ENCODE measurements around the gene ARHGEF38.
"Not testable (repeated sequence)": the region's sequence is repeated elsewhere in the genome, so short reads cannot be mapped to it uniquely, and the experiment has no call there.

Gene ARHGEF38

DNA sequence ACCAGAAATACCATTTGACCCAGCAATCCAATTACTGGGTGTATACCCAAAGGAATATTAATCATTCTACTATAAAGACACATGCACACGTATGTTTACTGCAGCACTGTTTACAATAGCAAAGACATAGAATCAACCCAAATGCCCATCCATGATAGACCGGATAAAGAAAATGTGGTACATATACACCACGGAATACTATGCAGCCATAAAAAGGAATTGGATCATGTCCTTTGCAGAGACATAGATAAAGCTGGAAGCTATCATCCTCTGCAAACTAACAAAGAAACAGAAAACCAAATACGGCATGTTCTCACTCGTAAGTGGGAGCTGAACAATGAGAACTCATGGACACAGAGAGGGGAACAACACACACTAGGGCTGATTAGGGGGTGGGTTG is 57.4 kb downstream of the ARHGEF38 start:
- DNase-seq (ENCODE audit: low read depth), result not testable (repeated sequence)

DNA sequence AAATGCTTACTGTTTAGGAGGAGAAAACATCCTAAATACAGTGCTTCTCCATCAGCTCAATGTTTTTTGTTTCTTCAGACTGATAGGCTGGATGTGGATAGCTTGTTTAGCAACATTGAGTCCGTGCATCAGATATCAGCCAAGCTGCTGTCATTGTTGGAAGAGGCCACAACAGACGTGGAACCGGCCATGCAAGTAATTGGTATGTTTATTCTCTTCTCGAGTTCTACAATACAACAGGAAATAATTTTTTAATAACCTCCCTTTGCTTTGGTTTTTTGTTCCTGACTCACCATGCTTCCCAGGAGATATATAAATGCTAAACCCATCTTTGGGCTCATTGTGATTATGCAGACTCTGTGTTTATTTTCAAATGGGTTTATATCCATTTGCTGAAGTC is 60.9 kb downstream of the ARHGEF38 start:
- DNase-seq (ENCODE audit: low read depth), result no peak

DNA sequence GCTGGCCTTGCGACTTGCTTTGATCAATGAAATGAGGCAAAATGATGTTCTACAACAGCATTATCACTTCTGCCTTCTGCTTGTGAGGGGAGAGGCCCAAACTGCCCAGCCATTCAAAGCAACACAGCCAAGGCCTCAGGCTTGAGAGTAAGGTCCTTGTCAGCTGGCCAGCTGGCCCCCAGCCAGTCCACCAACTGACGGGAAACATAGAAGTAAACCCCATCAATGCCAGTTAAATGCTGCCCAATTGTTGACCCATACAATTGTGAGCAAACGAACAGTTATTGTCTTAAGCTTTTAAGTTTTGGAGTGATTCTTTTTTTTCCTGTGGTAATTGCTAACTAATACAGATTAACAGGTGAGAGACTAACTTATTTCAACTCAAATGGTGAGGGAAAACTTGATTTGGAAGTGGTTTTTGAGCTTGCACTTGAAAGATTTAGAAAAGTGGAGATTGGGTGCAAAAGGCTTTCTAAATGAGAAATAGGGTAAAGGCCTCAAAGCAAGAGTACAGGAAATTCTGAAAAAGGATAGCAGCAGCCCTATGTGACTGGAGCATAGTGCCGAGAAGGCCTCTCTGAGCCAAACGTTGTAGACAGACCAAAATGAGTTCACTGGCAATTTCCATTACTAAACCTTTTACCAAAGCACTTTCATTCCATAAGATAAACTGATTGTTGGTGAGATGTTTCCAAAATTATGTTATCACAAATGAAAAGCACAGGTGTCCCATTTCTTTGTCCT is 66.9 kb downstream of the ARHGEF38 start:
- DNase-seq (ENCODE audit: low read depth), result no peak

DNA sequence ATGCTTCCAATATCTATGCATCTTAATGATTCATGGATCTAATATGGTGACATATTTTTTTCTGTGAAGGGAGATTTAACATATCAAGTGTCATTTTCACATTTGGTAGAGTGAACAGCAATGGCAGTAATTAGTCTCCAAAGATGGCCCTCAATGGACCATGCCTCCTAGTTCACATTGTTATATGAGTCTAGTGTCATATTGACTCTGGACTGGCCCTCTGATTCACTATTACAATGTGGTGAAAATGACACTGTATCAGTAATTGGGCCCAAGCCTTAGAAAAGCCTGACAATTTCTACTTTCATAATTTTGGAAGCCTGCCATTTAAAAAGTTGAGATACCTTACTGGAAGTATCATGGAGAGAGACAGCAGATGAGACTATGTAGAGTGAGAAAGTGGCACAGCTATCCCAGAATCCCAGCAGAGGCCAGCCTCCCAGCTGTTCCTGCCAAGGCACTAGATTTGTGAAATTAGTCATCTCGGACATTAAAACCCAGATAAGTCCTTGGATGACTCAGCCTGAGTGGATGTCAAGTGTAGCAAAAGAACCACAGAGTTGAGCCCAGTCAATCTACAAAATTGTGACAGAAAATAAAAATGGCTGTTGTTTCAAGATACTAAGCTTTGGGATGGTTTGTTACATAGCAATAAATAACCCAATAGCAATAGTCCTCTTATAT is 68.4 kb downstream of the ARHGEF38 start:
- no peak for DNase-seq (ENCODE audit: low read depth)

DNA sequence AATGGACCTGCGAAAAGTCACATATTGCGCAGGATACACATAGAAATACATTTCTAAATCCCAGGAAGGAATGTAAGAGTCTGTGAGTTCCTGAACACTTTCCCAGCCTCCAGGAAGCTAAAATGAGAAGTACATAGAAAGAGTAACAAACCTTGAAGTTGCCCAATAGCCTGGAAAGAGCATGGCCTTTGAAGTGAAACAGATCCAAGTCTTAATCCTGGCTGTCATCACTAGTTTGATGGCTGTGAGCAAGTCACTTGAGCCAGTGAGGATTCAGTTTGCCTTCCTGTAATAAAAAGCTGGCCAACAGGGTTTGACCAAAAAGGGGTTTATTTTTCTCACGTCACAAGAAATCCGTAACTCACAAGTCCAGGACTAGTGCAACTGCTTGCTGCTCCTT is 69.8 kb downstream of the ARHGEF38 start:
- no peak for DNase-seq (ENCODE audit: low read depth)

DNA sequence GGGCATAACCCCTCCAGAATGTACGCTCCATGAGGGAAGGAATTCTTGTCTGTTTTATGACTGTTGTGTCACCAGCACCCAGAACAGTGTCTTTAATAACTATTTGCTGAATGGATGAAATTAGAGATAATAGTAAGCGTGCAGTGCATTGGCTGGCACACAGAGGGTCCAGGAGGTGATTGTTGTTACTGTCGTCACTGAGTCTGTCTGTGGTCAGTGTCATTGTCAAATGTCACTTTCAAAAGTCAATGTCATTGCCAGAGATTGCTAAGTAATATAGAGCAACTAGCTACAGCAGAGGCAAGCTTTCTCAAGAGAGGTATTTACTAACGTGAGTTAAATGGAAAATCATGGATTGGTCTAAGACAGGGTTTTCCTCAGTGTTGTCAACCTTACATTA is 70.7 kb downstream of the ARHGEF38 start:
- no peak for DNase-seq (ENCODE audit: low read depth)

DNA sequence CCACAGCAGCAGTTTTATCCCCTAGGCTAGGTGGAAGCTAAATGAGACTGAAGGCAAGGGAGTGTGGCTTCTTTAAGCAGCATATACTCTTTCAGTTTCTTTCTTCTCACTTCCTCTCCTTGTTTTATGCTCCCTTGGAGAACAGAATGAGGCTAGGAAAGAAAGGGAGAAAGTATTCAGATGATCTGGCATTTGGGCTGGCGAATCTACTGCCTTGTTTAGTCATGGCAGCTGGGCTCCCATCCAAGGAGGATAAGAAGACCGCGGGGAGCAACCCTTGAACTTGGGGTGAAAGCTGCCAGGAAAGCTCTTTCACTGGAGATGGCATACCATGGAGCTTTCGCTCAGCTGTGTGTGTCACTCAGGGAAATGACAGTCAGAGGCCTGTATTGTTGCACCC is 72.1 kb downstream of the ARHGEF38 start:
- no peak for DNase-seq (ENCODE audit: low read depth)

DNA sequence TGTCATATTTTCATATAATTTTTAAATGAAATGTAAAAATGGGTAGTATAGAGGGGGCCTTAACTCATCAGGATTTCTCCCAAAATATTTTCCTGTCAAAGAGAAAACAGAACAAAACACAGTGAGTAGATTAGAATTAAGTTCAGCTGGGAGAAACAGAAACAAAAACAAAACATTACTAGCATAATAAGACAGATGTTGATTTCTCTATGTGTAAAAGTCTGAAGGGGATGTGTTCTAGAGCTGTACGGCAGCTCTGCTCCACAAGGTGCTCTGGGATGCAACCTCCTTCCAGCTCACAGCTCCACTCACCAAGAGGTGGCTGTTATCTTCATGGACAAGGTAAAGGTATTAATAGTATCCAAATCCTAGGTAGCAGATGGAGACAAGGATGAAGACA is 72.8 kb downstream of the ARHGEF38 start:
- DNase-seq (ENCODE audit: low read depth), result no peak

DNA sequence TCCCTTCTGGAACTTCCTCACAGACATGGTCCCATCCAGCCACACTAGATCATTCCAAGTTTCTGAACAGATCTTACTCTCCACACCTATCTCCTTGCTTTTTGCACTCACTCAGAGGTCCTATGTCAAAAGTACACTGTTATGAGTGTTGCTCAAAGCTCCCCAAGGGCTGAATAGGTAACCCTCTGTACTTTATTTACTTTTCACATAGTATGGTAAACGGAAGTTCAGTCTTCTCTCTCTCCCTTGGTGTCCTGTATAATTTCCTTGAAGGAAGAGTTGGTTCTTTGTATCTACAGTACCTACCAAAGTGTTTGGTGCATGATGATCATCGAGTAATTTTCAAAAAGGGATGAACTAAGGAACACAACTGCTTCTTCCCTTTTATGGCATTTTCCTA is 74.4 kb downstream of the ARHGEF38 start:
- DNase-seq (ENCODE audit: low read depth), result no peak

DNA sequence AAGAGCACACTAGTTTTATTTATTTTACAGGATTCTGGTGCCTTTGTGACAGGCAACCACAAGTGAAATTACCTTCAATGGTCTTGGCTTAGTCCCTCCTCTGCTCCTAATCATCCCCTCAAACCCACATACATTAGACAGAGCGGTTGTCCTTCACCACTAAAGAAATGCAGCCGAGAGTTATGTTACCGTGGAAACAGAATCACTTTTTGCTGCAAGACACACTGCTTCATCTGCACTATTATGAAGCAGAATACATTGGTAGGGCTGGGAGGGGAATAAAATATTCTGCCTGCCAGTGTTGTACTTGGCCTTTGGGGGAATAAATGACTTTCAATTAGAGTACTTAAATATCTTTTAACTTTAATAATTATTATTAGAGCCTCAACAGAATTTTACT is 75.2 kb downstream of the ARHGEF38 start:
- DNase-seq (ENCODE audit: low read depth), result no peak

DNA sequence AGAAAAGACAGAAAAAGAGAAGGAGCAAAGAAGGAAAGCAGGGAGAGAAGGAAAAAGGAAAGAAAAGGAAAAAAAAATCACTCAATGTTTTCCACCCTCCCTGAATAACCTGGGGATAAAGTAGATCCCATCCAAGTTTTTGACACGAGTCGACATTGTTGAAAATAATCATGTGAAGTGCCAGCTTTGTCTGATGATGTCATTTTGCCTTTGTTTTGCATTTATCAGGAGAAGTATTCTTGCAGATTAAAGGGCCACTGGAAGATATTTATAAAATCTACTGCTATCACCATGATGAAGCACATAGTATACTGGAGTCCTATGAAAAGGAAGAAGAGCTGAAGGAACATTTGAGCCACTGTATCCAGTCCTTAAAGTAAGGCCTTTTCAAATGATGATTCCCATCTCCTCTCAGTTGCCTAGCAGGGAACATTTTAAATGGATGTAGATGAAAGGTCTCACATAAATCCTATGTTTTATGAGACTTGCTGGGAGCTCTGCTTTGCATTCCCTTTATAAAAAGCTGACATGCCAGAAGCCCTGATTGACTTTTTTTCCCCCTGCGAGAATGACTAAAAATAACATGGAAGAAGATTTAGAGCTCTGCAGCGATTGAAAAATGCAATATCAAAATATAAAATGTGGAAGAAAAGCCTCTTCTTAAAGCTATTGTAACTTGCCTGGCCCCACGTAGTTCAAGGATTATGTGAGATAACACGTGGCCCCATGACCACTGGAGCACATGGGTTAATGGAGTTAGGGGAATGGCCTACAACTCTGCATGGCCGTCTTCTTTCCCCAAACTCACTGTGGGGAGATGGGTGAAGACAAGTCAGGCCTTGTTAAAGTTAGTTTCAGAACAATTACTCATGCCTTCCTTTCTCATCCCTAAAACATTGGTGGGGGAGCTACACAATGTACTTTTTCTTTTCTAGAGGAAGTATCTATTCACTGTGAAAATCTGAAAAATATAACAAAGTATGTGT is 78.5 kb downstream of the ARHGEF38 start:
- DNase-seq (ENCODE audit: low read depth), result no peak

DNA sequence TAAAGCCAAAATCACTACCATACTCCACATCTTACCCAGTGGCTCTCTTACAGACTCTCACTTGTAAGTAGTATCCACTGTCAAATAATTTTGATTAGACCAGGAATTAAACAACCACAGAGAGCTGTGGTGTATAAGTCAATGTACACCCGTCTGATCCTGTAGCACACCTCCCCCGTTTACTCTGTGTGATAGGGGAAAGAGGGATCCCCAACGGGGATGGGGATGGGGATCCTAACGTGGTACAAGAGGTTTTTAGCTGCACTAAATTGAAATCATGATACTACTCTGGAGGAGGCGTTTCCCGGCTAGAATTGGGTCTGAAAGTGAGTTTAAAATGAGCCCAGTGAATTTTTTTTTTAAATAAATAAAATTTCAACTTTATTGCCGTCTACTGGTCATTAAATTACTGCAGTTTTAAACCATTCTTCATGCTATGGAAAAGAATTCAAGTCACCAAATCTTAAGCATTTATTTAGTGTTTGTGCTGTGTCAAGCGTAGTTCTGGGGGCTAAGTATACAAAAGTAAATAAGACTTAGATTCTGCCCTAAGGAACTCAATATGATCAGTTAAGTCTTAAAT is 79.5 kb downstream of the ARHGEF38 start:
- no peak for DNase-seq (ENCODE audit: low read depth)

DNA sequence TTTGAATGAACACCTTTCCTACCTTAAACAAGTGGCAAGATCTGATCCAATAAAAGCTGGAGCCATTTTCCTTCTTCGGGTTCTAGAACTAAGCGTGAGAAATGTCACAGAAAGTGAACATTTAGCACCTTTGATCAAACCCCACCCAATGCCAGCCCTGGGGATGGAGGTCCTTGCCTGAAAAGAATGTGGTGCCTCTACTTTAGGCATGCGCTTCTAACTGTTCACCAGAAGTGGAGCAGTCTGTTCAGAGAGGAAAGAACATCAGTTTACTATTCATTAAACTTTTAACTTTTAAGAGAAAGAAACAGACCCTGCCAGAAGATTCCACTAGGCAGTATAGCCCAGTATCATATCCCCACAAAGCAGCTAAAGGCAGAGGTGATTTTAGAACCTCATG is 80.2 kb downstream of the ARHGEF38 start:
- no peak for DNase-seq (ENCODE audit: low read depth)

DNA sequence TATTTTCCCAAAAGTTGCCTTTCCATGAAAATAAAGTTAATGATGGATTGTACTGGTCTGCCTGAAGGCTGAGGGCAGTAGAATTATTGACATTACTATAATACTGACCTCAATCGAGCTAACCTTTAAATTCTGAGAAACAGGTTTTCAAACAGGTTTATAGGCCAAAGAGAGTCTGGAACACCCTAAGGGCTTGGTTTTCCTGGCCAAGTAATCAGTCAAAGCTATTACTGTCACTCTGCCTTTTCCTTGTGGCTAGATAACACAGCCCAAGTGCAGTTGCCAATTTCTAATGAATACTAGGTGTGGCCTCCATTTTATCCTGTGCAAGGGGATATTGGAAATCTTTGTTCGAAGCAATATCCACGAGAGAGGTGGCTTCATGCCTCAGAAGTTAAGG is 80.8 kb downstream of the ARHGEF38 start:
- DNase-seq (ENCODE audit: low read depth), result no peak

DNA sequence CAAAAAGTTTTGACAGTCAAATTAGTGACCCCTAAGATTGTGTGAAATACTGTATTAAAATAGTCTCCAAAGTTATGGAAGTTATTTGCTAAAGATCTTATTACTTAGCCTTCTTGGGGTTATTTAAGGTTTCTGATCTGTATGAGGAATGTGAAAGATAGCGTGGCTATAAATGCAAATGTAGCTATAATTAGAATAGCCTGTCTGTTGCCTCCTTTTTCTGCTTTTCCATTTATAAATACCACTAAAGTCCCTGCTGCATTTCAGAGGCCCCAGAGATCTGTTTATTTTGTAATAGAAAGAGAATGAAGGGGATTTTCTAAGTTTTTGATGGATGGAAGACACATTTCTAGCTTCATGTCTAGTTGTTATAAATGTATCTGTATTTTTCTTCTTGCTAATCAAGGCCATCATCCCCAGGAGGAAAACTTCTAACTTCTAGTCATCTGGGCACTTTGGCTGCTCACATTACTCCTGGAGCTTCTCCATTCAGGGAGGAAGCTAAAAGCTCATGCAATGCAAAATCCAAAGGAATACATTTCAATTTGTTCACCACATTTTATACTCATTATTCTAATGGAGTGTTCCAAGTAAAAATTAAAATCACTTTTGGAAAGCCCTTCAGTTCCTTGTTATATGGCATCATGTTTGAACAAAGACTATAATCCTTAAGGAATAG is 82.1 kb downstream of the ARHGEF38 start:
- no peak for DNase-seq (ENCODE audit: low read depth)

DNA sequence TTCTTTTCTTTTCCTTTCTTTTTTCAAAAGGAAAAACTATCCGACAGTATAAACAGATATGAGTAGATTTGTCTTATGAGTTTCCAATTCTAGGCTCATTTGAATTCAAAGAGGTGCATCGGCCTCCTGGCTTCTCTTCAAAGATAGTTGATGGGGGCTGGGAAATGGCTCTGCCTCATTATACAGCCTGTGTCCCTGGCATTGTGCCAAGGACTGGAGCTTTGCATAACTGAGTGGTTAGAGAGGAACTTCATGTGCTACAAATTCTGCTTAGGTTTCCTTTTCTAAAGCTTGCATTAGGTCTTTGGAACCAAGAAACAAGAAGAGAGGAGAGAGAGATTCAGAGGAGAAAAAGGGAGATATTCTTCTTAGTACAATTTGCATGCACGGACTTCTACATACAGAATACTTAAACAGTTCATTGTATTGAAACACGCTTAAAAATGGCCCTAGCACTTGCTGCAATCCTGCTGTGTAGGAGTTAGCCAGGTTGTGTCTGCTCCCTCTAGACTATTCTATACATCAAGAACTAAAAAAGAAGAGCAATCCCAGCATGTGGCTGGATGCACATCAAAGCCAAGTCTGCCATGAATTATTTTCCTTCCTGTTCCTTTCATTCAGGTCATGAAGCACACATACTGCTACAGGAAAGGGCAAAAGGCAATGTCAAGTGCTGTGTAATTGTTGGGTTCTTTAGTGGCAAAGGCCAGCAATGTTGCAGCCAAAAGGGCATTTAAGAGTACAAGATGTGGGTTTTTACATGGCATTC is 85.2 kb downstream of the ARHGEF38 start:
- no peak for DNase-seq (ENCODE audit: low read depth)

DNA sequence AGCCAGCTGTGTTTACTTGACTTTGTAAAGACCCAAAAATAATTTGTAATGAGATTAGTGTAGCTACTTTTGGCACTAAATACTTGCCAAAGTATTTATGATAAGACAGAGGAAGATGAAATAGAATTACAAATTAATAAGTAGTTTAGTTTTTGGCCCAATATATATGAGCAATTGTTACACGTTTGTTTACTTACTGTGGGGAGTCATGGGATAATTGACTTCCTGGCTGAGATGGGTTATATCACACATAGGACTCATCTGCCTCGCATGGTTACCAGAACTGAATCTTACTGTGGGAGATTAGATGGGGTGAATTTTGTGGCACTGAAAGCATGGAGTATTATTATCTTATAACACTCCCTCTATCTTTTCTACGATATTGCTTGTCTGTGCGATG is 89.4 kb downstream of the ARHGEF38 start:
- DNase-seq (ENCODE audit: low read depth), result no peak

DNA sequence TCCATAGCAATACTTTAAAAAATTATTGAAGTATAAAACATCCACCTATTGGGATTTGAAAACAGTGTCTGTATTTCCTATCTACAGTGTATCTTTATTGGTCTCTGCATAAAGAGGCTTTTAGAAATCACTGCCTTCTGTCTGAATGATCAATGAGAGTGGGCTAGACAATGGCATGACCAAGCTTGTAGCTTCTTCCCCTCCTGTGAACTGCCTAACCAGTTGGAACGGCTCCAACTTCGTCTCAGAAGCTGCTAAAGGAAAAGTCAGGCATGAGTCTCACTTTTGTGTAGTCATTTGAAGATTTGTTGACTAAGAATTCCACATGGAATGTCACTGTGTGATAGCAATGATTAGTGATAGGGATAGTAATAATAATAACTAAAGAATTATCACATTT is 91.8 kb downstream of the ARHGEF38 start:
- no peak for DNase-seq (ENCODE audit: low read depth)

DNA sequence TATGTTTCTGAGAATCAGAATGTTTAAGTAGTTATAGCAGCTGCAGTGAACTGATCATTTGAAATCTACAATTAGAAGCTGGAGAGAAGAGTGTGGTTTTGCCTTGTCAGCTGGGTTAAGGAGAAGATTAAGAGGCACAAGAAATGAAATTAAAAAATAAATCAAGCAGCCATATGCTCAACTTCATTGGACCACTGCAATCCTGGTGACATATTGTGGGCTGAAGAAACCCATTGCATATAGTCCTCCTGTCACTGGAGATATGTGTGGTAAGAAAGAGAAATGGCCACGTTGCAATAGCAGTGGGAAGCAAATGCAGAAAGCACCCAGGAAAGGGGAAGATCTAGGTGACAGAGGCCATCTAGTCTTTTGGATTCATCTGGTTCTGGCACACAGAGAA is 93.0 kb downstream of the ARHGEF38 start:
- no peak for DNase-seq (ENCODE audit: low read depth)

DNA sequence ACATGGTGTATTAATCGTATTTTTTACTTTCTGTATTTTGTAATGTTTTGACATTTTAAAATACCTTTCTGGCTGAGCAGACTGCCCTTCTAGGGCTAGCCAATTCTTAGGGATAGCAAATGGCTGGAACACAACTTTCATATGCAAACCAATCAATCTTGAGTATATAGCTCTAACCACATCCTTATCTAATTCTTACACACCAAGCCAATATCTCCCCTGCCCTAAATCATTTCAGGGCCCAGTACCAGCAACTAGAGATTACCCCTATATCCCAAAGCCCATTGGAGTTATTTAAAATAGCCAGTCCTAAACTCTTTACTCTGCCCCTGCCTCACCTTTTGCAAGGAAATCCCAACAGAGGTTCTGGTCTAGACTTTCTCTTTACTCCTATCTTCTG is 97.8 kb downstream of the ARHGEF38 start:
- DNase-seq (ENCODE audit: low read depth), result no peak

DNA sequence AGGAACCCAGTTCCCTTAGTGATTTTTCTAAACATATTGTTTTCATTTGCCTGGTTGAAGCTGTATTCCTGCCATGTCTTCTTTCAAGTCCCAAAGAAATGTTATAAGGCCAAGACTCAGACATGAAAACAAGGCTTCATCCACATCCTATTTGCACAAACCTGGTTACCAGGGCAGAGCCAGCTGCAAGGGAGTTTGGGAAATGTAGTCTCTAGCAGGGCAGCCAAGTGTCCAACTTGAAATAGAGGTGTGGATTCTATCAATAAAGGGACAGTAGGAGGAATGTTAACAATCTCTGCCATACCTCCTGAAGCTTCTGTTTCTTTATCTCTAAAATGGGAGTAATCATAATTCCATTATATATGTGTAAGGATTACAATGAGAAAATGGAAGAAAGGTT is 99.5 kb downstream of the ARHGEF38 start:
- no peak for DNase-seq (ENCODE audit: low read depth)

All from activated T-helper 1 cell treated with Interleukin-2 at 50 U/mL for 16 hours (primary cell).